K562 (cell line): Measurements from ENCODE around the gene ACBD5. TPM values are rescaled to one million over a fixed set of nuclear protein-coding genes. Genes with fewer than 3 reads are reported as not detected.

Experiments
- CREBBP ChIP-seq: IDR thresholded peaks from one replicate; pipeline ENCODE4 v1.6.1; 2012; ENCODE audit warnings: low read depth, mild to moderate bottlenecking, control low read depth, inconsistent platforms, low read length
- SMAD1 ChIP-seq: fragments of 150-350 bp; IDR thresholded peaks from 2 replicates; pipeline ENCODE4 v1.6.1; 2014; ENCODE audit warnings: low read length, low read depth; ENCODE audit not compliant: partially characterized antibody
- THRAP3 ChIP-seq: fragments of 450-650 bp; IDR thresholded peaks from 2 replicates; pipeline ENCODE4 v1.6.1; 2016; ENCODE audit warnings: mild to moderate bottlenecking, inconsistent platforms, borderline replicate concordance
- ZNF174 ChIP-seq: fragments of 250-450 bp; sonication (Bioruptor Pico); IDR thresholded peaks from 2 replicates; pipeline ENCODE4 v1.4.0; 2020; ENCODE audit warnings: mild to moderate bottlenecking
- polyA plus RNA-seq, 8 experiments: library from polyadenylated mRNA; depleted of rRNA in 4 of 8; stranded (reverse) in 5 of 8; unstranded in 3 of 8; fragments of >200 nt; fragmentation: Nextera tagmentation in 2 of 8; fragmentation: Illumina TruSeq in 1 of 8; extraction: Ambion mirVana in 2 of 8; extraction: Trizol in 1 of 8; gene quantifications; 2 replicates each; pipeline versions ENCODE4 v1.2.1 to v1.2.3, GENCODE V29; 2011 to 2014; ENCODE audit warnings: inconsistent platforms in 1 of 8, missing spikeins in 1 of 8
- total RNA-seq, 7 experiments: library from RNA; depleted of rRNA in 6 of 7; stranded (reverse); fragments of >200 nt in 6 of 7; fragmentation: Illumina TruSeq in 2 of 7; extraction: Trizol in 2 of 7; gene quantifications; 2 replicates each; pipeline versions ENCODE4 v1.2.1 to v1.2.3, GENCODE V29; 2011 to 2021; ENCODE audit warnings: low replicate concordance in 1 of 7
- TF ChIP-seq, protein P1 (sequence below): fragments of 450-650 bp; IDR thresholded peaks from 2 replicates; pipeline ENCODE4 v1.6.1; 2016; ENCODE audit warnings: mild to moderate bottlenecking, moderate library complexity
- TF ChIP-seq, protein P2 (sequence below): fragments of 200-400 bp; formaldehyde crosslinking; IDR thresholded peaks from 2 replicates; pipeline ENCODE4 v1.6.1; 2017; ENCODE audit warnings: mild to moderate bottlenecking, low read depth, low read length, moderate library complexity
- TF ChIP-seq, protein P3 (sequence below): sonication (generic); formaldehyde crosslinking; IDR thresholded peaks from 2 replicates; pipeline ENCODE4 v1.8.1; 2023; ENCODE audit warnings: mild to moderate bottlenecking, missing genetic modification reagents
- TF ChIP-seq, protein P4 (sequence below): fragments of 450-650 bp; IDR thresholded peaks from 2 replicates; pipeline ENCODE4 v1.6.1; 2018; ENCODE audit warnings: mild to moderate bottlenecking, low read depth; ENCODE audit not compliant: partially characterized antibody

The ACBD5 gene
- total and polyA plus RNA-seq, 9 of the 15 experiments (the other 6 are each of a cell fraction or from before 2014, with no cell fraction given), result 1.5 to 10.3 (median 7.8) TPM

DNA sequence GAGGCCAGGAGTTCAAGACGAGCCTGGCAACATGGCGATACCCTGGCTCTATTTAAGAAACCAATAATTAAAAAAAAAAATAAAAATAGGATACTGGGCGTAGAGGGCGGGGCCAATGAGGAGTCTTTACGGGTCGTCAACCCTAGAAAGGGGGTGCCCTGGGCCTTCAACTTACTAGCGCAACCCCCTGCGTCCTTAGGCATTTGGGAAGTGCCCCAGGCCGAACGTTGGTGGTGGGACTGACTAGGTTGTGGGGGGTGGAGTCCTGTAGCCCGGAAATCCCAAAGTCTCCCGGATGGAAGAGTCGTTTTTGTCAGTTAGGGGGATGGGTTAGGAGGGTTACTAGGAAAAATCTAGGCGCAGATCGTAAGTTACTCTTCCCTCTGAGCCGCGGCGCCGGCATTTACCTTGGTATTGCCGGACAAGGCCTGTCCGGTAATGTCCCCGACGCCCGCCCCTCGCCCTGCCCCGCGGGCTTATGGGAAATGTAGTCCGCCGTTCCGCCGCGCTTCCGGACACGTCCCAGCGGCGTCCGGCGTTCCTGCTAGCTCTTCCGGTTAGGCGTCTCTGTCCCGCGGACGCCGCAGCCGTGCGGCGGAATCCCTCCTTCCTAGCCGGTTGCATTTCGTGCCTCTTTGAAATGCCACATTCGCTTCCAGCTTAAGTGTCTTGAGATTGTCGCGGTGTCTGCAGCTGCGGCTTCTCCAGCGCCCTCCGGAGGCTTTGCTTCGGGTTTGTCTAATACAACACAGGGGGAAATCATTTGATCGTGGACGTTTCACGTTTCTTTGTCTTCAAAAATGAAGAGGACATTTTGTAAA lies 1.3 kb upstream of the ACBD5 start (continued):
- TF ChIP-seq, protein P1, sequence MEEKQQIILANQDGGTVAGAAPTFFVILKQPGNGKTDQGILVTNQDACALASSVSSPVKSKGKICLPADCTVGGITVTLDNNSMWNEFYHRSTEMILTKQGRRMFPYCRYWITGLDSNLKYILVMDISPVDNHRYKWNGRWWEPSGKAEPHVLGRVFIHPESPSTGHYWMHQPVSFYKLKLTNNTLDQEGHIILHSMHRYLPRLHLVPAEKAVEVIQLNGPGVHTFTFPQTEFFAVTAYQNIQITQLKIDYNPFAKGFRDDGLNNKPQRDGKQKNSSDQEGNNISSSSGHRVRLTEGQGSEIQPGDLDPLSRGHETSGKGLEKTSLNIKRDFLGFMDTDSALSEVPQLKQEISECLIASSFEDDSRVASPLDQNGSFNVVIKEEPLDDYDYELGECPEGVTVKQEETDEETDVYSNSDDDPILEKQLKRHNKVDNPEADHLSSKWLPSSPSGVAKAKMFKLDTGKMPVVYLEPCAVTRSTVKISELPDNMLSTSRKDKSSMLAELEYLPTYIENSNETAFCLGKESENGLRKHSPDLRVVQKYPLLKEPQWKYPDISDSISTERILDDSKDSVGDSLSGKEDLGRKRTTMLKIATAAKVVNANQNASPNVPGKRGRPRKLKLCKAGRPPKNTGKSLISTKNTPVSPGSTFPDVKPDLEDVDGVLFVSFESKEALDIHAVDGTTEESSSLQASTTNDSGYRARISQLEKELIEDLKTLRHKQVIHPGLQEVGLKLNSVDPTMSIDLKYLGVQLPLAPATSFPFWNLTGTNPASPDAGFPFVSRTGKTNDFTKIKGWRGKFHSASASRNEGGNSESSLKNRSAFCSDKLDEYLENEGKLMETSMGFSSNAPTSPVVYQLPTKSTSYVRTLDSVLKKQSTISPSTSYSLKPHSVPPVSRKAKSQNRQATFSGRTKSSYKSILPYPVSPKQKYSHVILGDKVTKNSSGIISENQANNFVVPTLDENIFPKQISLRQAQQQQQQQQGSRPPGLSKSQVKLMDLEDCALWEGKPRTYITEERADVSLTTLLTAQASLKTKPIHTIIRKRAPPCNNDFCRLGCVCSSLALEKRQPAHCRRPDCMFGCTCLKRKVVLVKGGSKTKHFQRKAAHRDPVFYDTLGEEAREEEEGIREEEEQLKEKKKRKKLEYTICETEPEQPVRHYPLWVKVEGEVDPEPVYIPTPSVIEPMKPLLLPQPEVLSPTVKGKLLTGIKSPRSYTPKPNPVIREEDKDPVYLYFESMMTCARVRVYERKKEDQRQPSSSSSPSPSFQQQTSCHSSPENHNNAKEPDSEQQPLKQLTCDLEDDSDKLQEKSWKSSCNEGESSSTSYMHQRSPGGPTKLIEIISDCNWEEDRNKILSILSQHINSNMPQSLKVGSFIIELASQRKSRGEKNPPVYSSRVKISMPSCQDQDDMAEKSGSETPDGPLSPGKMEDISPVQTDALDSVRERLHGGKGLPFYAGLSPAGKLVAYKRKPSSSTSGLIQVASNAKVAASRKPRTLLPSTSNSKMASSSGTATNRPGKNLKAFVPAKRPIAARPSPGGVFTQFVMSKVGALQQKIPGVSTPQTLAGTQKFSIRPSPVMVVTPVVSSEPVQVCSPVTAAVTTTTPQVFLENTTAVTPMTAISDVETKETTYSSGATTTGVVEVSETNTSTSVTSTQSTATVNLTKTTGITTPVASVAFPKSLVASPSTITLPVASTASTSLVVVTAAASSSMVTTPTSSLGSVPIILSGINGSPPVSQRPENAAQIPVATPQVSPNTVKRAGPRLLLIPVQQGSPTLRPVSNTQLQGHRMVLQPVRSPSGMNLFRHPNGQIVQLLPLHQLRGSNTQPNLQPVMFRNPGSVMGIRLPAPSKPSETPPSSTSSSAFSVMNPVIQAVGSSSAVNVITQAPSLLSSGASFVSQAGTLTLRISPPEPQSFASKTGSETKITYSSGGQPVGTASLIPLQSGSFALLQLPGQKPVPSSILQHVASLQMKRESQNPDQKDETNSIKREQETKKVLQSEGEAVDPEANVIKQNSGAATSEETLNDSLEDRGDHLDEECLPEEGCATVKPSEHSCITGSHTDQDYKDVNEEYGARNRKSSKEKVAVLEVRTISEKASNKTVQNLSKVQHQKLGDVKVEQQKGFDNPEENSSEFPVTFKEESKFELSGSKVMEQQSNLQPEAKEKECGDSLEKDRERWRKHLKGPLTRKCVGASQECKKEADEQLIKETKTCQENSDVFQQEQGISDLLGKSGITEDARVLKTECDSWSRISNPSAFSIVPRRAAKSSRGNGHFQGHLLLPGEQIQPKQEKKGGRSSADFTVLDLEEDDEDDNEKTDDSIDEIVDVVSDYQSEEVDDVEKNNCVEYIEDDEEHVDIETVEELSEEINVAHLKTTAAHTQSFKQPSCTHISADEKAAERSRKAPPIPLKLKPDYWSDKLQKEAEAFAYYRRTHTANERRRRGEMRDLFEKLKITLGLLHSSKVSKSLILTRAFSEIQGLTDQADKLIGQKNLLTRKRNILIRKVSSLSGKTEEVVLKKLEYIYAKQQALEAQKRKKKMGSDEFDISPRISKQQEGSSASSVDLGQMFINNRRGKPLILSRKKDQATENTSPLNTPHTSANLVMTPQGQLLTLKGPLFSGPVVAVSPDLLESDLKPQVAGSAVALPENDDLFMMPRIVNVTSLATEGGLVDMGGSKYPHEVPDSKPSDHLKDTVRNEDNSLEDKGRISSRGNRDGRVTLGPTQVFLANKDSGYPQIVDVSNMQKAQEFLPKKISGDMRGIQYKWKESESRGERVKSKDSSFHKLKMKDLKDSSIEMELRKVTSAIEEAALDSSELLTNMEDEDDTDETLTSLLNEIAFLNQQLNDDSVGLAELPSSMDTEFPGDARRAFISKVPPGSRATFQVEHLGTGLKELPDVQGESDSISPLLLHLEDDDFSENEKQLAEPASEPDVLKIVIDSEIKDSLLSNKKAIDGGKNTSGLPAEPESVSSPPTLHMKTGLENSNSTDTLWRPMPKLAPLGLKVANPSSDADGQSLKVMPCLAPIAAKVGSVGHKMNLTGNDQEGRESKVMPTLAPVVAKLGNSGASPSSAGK, result no peak
- TF ChIP-seq, protein P2, sequence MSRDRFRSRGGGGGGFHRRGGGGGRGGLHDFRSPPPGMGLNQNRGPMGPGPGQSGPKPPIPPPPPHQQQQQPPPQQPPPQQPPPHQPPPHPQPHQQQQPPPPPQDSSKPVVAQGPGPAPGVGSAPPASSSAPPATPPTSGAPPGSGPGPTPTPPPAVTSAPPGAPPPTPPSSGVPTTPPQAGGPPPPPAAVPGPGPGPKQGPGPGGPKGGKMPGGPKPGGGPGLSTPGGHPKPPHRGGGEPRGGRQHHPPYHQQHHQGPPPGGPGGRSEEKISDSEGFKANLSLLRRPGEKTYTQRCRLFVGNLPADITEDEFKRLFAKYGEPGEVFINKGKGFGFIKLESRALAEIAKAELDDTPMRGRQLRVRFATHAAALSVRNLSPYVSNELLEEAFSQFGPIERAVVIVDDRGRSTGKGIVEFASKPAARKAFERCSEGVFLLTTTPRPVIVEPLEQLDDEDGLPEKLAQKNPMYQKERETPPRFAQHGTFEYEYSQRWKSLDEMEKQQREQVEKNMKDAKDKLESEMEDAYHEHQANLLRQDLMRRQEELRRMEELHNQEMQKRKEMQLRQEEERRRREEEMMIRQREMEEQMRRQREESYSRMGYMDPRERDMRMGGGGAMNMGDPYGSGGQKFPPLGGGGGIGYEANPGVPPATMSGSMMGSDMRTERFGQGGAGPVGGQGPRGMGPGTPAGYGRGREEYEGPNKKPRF, result no peak
- TF ChIP-seq, protein P3, sequence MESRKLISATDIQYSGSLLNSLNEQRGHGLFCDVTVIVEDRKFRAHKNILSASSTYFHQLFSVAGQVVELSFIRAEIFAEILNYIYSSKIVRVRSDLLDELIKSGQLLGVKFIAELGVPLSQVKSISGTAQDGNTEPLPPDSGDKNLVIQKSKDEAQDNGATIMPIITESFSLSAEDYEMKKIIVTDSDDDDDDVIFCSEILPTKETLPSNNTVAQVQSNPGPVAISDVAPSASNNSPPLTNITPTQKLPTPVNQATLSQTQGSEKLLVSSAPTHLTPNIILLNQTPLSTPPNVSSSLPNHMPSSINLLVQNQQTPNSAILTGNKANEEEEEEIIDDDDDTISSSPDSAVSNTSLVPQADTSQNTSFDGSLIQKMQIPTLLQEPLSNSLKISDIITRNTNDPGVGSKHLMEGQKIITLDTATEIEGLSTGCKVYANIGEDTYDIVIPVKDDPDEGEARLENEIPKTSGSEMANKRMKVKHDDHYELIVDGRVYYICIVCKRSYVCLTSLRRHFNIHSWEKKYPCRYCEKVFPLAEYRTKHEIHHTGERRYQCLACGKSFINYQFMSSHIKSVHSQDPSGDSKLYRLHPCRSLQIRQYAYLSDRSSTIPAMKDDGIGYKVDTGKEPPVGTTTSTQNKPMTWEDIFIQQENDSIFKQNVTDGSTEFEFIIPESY (CRISPR knock-in tag), result no peak
- no peak for TF ChIP-seq THRAP3
- peak; percentile 45 for TF ChIP-seq SMAD1
- TF ChIP-seq, protein P4, sequence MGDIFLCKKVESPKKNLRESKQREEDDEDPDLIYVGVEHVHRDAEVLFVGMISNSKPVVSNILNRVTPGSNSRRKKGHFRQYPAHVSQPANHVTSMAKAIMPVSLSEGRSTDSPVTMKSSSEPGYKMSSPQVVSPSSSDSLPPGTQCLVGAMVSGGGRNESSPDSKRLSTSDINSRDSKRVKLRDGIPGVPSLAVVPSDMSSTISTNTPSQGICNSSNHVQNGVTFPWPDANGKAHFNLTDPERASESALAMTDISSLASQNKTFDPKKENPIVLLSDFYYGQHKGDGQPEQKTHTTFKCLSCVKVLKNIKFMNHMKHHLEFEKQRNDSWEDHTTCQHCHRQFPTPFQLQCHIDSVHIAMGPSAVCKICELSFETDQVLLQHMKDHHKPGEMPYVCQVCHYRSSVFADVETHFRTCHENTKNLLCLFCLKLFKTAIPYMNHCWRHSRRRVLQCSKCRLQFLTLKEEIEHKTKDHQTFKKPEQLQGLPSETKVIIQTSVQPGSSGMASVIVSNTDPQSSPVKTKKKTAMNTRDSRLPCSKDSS, result no peak
- TF ChIP-seq CREBBP, result no peak
- no peak for TF ChIP-seq ZNF174 (CRISPR knock-in tag)
